RWPE1 (cell line): Measurements from ENCODE around the gene TOPORS.

Experiments
- CTCF ChIA-PET: fragments of 350-600 bp; sonication (Branson Sonifier 250); formaldehyde crosslinking; extraction: SDS; loops from one replicate; lab custom pipeline; 2021; lab: Yijun Ruan, JAX
- POLR2A ChIA-PET: fragments of 400-600 bp; formaldehyde crosslinking; extraction: SDS; loops from one replicate; lab custom pipeline; 2020; ENCODE audit warnings: antibody characterized with exemption; ENCODE audit not compliant: low non-redundant PET; lab: Yijun Ruan, JAX
- DNase-seq: peaks from one replicate; pipeline ENCODE4 v3.0.0; 2012; ENCODE audit warnings: low spot score
- H3K27ac ChIP-seq: fragments of 450-650 bp; 2 replicates; pipeline ENCODE4 v1.5.1; 2017
- CTCF ChIP-seq: fragments of 450-650 bp; conservative IDR thresholded peaks from 2 replicates; pipeline ENCODE4 v1.5.1; 2017; ENCODE audit warnings: low read depth, mild to moderate bottlenecking

Gene TOPORS

DNA sequence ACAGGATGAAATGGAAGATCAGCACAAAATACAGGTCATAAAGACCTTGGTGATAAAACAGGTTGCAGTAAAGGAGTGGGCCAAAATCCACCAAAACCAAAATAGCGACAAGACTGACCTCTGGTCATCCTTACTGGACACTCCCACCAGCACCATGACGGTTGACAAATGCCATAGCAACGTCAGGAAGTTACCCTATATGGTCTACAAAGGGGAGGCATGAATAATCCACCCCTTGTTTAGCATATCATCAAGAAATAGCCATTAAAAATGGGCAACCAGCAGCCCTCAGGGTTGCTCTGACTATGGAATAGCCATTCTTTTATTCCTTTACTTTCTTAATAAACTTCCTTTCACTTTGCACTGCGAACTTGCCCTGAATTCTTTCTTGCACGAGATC is 26.6 kb upstream of the TOPORS start:
- no peak overlapping the region for H3K27ac ChIP-seq
- no peak for TF ChIP-seq CTCF
- DNase-seq = no peak
- ChIA-PET CTCF (interaction anchor here (0.8 to 7.9 kb wide), 8 partner anchors 10 to 390 kb away, joined by 3 to 135 read pairs (median 6); partner anchors contain the start of gene RIGI), POLR2A (no interaction called here)

DNA sequence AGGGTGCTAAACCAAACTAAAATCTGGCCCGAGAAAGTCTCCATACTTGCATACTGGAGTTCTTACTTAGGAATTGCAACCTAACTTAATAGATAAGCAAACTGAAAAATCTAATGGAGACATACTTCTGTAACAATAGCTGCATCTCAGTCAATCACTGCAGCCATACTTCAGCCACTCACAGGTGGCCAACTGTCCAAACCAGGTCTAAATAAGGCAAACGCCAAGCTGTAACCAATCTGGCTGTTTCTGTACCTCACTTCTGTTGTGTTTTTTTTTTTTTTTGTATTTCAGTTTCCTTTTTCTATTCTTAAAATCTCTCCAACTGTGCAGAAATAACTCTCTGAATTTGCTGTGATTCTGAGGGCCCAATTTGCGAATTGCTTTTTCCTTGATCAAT is 24.9 kb upstream of the TOPORS start:
- no peak overlapping the region for H3K27ac ChIP-seq
- no peak for TF ChIP-seq CTCF
- no peak for DNase-seq
- CTCF ChIA-PET = interaction anchor here (7.9 kb wide), 1 partner anchor 198 kb away, joined by 135 read pairs; no protein-coding TSS in a partner anchor
- POLR2A ChIA-PET = no interaction called here

GRCh38 chr9:32574858-32575257 is 22.5 kb upstream of the TOPORS start:
- POLR2A ChIA-PET = no interaction called here
- CTCF ChIA-PET = interaction anchor here (0.9 kb wide), 1 partner anchor 192 kb away, joined by 6 read pairs; no protein-coding TSS in a partner anchor
- no peak; the same call in 1 of the 2 replicates for TF ChIP-seq CTCF
- DNase-seq = no peak
- H3K27ac ChIP-seq = no peak overlapping the region

GRCh38 chr9:32573821-32574220 is 21.4 kb upstream of the TOPORS start:
- TF ChIP-seq CTCF = no peak
- DNase-seq = no peak
- ChIA-PET POLR2A (interaction anchor here (0.5 kb wide), 1 partner anchor 396 kb away, joined by 6 read pairs; no protein-coding TSS in a partner anchor), CTCF (interaction anchor here (0.6 to 2.8 kb wide), 2 partner anchors 85 to 195 kb away, joined by 3 to 39 read pairs; no protein-coding TSS in a partner anchor)
- no peak overlapping the region for H3K27ac ChIP-seq

DNA sequence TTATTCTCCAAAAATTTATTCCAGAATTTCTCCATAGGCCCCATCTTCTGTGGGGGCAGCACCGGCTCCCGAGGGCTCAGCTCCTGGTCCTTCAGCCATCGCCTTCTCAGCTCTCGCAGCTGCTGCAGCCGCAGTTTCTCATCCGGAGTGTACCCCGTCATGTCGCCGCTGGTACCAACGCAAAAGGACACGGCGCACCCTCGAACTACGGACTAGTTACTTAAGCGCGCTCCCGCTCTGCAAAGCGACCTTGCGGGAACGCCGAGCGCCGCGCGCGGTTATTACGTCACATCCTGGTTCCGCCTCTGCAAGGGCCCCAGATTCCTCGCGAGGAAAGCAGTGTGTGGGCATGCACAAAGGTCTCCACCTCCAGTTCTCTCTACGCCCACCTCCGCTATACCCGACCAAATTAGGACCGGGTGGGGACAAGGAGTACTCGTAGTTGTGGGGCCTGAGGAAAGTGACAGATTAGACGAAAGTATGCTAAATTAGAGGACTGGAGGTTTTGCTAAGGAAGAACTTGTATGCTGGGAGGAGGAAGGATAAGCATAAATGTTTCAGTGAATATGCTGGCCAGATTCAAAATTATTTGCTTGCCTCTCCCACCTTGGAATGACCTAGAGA is 20.6 kb upstream of the TOPORS start, which contains the start of gene NDUFB6:
TSS of gene NDUFB6 (minus strand) at position 260 of the 624 bp plus-strand sequence. CDS start at position 161, 99 bp downstream.
- no peak for TF ChIP-seq CTCF
- POLR2A ChIA-PET = interaction anchor here (0.5 kb wide), 1 partner anchor 33 kb away, joined by 3 read pairs; no protein-coding TSS in a partner anchor
- peak; percentile 91 for DNase-seq
- CTCF ChIA-PET = interaction anchor here (0.6 to 2.8 kb wide), 8 partner anchors 9 to 221 kb away, joined by 3 to 39 read pairs (median 4); partner anchors contain the start of gene ACO1
- peak within 1 kb of the TSS; percentile 92 for H3K27ac ChIP-seq

DNA sequence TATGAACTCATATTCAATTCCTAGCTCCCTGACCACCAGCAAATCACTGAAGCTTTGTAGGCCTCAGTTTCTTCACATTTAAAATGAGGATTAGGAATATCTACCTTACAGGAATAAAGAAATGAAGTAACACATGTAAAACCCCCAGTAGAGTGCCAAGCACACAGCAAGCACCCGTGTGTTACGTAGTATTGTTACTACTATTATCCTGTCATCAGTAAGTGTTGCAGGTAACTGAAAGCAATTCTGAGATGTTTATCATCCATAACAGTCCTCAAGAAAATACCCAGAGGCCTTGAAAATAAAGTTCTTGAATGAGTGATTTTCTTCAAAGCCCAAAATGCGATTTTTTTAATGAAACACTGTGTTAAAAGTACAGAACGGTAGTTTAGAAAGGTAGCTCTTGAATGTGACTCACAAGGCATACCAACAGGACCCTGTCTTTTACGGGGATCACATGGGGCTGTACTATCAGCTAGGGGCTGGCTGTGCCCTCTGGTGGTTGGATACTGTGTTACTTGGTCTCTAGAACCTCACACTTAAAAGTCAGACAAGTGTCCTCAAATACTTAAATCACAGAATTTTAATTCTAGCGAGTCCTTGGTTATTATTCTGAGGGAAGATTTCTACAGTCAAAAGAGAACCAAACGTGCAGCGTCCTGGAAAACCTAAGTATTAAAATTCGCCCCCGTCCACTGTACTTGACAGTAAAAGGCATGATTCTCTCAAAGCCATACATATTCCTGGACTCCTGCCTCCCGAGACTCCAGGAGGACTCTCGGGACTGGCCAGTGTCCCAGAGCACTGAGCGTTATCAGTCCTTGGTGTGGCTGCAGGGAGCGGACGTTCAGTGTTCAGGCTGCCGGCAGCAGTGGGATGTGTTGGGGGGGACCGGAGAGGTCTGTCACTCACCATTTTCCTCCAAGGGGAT is 19.8 kb upstream of the TOPORS start:
- peak overlapping the region; percentile 92 for H3K27ac ChIP-seq
- ChIA-PET POLR2A (interaction anchor here (0.5 kb wide), 1 partner anchor 33 kb away, joined by 3 read pairs; no protein-coding TSS in a partner anchor), CTCF (interaction anchor here (0.6 to 2.8 kb wide), 11 partner anchors 9 to 1601 kb away, joined by 3 to 39 read pairs (median 5); partner anchors contain the start of gene ACO1)
- peak; percentile 94 for DNase-seq
- TF ChIP-seq CTCF = peak; percentile 96
